ENCODE results near the gene CHCHD4.
"Not testable (repeated sequence)": the region's sequence is repeated elsewhere in the genome, so short reads cannot be mapped to it uniquely, and the experiment has no call there.

GRCh38 chr3:14091959-14092358, 32.7 kb downstream of the CHCHD4 start:
- not testable (repeated sequence) for TF ChIP-seq CTCF (conservative IDR thresholded peaks at IDR 0.05 in 1 of 2, IDR thresholded peaks at IDR 0.05 in 1 of 2; ENCODE audit: extremely low read depth in 1 of 2, insufficient read depth in 1 of 2, low read depth in 1 of 2, low read length in 2 of 2); EZH2 (IDR thresholded peaks at IDR 0.05; ENCODE audit: borderline replicate concordance, low read length)

All from mammary epithelial cell (primary cell).